ENCODE data around the gene MORN1. TPM values are rescaled to one million over a fixed set of nuclear protein-coding genes. Genes with fewer than 3 reads are reported as not detected.
"Not testable (repeated sequence)": the region's sequence is repeated elsewhere in the genome, so short reads cannot be mapped to it uniquely, and the experiment has no call there.

The MORN1 gene
- total and polyA plus RNA-seq, 10 of the 15 experiments (the other 5 are each of a cell fraction or from before 2014, with no cell fraction given) = 0.76 to 7.9 (median 5.5) TPM

- FAIRE-seq (no peak), DNase-seq (ENCODE audit: low read depth, low spot score) (no peak), ATAC-seq (no peak)
- TF ChIP-seq ZNF217 (IDR thresholded peaks at IDR 0.05) (no peak), EED (IDR thresholded peaks at IDR 0.05; ENCODE audit: low read depth) (no peak), ETV6 (conservative IDR thresholded peaks at IDR 0.05 in 1 of 2, IDR thresholded peaks at IDR 0.05 in 1 of 2; ENCODE audit: borderline replicate concordance in 1 of 2, low read depth in 1 of 2) (no peak), JUNB (IDR thresholded peaks at IDR 0.05) (no peak), RFX5 (IDR thresholded peaks at IDR 0.05; ENCODE audit: low read depth, low read length) (no peak), ELK1 (IDR thresholded peaks at IDR 0.05; ENCODE audit: low read depth, low read length) (no peak), CBX3 (IDR thresholded peaks at IDR 0.05; ENCODE audit: borderline replicate concordance, low read depth) (no peak), MYB (IDR thresholded peaks at IDR 0.05; ENCODE audit: borderline replicate concordance, low read depth, low read length) (no peak), CUX1 (IDR thresholded peaks at IDR 0.05; ENCODE audit: insufficient replicate concordance, low read depth, low read length) (no peak)
- Histone ChIP-seq H3K4me1 (ENCODE audit: control insufficient read depth, insufficient read depth, low read length) (no peaks in the 10 kb centered on the region), H3K4me2 (ENCODE audit: control insufficient read depth, insufficient read depth) (no peak overlapping the region), H3K27ac (ENCODE audit: control insufficient read depth, insufficient read depth) (no peak overlapping the region), H3K9ac (ENCODE audit: control insufficient read depth, insufficient read depth, low read length) (no peak overlapping the region), H4K20me1 (ENCODE audit: control insufficient read depth, insufficient read depth) (no peaks in the 10 kb centered on the region), H3K4me3 (no peak overlapping the region), H2AFZ (ENCODE audit: control insufficient read depth, low read depth, low read length) (no peak overlapping the region), H3K27me3 (replicated peaks in 1 of 2; ENCODE audit: control insufficient read depth in 2 of 2, insufficient read depth in 2 of 2, low read length in 1 of 2) (no peaks in the 10 kb centered on the region), H3K79me2 (ENCODE audit: control insufficient read depth, insufficient read depth, low read length) (no peaks in the 10 kb centered on the region), H3K36me3 (ENCODE audit: control insufficient read depth in 2 of 2, insufficient read depth in 2 of 2, low read length in 1 of 2) (no peaks in the 10 kb centered on the region), H3K9me3 (replicated peaks; ENCODE audit: control insufficient read depth, insufficient read depth, low read length) (no peaks in the 10 kb centered on the region; the same call in 2 of the 3 replicates)
- 39% methylated on average over 21 of the region's 22 CpGs for whole genome bisulfite sequencing (ENCODE audit: insufficient coverage, insufficient replicate concordance, low lambda C conversion rate, missing lambda C conversion rate)
- RAD21 ChIA-PET (ENCODE audit: unreplicated experiment) = no interaction called here
- no TSS peak for BruUV-seq (replicated peaks)
- POLR2A ChIA-PET = no interaction called here
- CTCF ChIA-PET = no interaction called here
- in situ Hi-C loops (cut with MboI) = no loop called here
- intact Hi-C loops (cut with micrococcal nuclease; ENCODE audit: unreplicated experiment) = no loop called here
- SMC1A ChIA-PET (ENCODE audit: uncharacterized antibody, unreplicated experiment) = no interaction called here
These were observed 63.5 kb downstream of the MORN1 start for GRCh38 chr1:2327841-2328240.

GRCh38 chr1:2327162-2327561 lies 64.2 kb downstream of the MORN1 start:
- FAIRE-seq; ATAC-seq; intact Hi-C loops (cut with micrococcal nuclease; ENCODE audit: unreplicated experiment); H3K79me2 ChIP-seq (ENCODE audit: control insufficient read depth, insufficient read depth, low read length); H3K4me1 ChIP-seq (ENCODE audit: control insufficient read depth, insufficient read depth, low read length); H3K4me2 ChIP-seq (ENCODE audit: control insufficient read depth, insufficient read depth); POLR2A ChIA-PET; H3K36me3 ChIP-seq (ENCODE audit: control insufficient read depth in 2 of 2, insufficient read depth in 2 of 2, low read length in 1 of 2); BruUV-seq (replicated peaks); H2AFZ ChIP-seq (ENCODE audit: control insufficient read depth, low read depth, low read length); DNase-seq (ENCODE audit: low read depth, low spot score); SMC1A ChIA-PET (ENCODE audit: uncharacterized antibody, unreplicated experiment); RAD21 ChIA-PET (ENCODE audit: unreplicated experiment); in situ Hi-C loops (cut with MboI); CTCF ChIA-PET; H3K27me3 ChIP-seq (replicated peaks in 1 of 2; ENCODE audit: control insufficient read depth in 2 of 2, insufficient read depth in 2 of 2, low read length in 1 of 2); H3K9ac ChIP-seq (ENCODE audit: control insufficient read depth, insufficient read depth, low read length); H3K4me3 ChIP-seq; H3K9me3 ChIP-seq (replicated peaks; ENCODE audit: control insufficient read depth, insufficient read depth, low read length); H4K20me1 ChIP-seq (ENCODE audit: control insufficient read depth, insufficient read depth); H3K27ac ChIP-seq (ENCODE audit: control insufficient read depth, insufficient read depth): not testable (repeated sequence)
- WGBS (ENCODE audit: insufficient coverage, insufficient replicate concordance, low lambda C conversion rate, missing lambda C conversion rate) = 95% methylated on average over 2 of the region's 2 CpGs

Data from GM12878 (cell line).